ENCODE results near the gene ST8SIA5. TPM values are rescaled to one million over a fixed set of nuclear protein-coding genes. Genes with fewer than 3 reads are reported as not detected.

Gene ST8SIA5
- total RNA-seq, 1 donor = 0.90 TPM

- H3K4me3 ChIP-seq (ENCODE audit: low read depth, low read length) = no peak overlapping the region
- TF ChIP-seq CTCF (IDR thresholded peaks at IDR 0.05; ENCODE audit: insufficient read depth, low read length) = no peak
These were observed 3.0 kb upstream of the ST8SIA5 start for GRCh38 chr18:46759890-46760289.

GRCh38 chr18:46756025-46756558, 761 bp downstream of the ST8SIA5 start:
- no peak for TF ChIP-seq CTCF (IDR thresholded peaks at IDR 0.05; ENCODE audit: insufficient read depth, low read length)
- no peak overlapping the region for H3K4me3 ChIP-seq (ENCODE audit: low read depth, low read length)
- no peak for DNase-seq (ENCODE audit: low read depth)

More at GRCh38 chr18:46759890-46760289, 3.0 kb upstream of the ST8SIA5 start:
- DNase-seq (ENCODE audit: low read depth) = no peak

- no peak for DNase-seq (ENCODE audit: low read depth)
- H3K4me3 ChIP-seq (ENCODE audit: low read depth, low read length) = no peak overlapping the region
- TF ChIP-seq CTCF (IDR thresholded peaks at IDR 0.05; ENCODE audit: insufficient read depth, low read length) = no peak
These were observed 1.4 kb downstream of the ST8SIA5 start for GRCh38 chr18:46755315-46756024.

- H3K4me3 ChIP-seq (ENCODE audit: low read depth, low read length) = no peak overlapping the region
- DNase-seq (ENCODE audit: low read depth) = no peak
- no peak for TF ChIP-seq CTCF (IDR thresholded peaks at IDR 0.05; ENCODE audit: insufficient read depth, low read length)
These were observed 2.1 kb downstream of the ST8SIA5 start for GRCh38 chr18:46754661-46755292.

GRCh38 chr18:46754188-46754587, 2.7 kb downstream of the ST8SIA5 start:
- no peak overlapping the region for H3K4me3 ChIP-seq (ENCODE audit: low read depth, low read length)
- TF ChIP-seq CTCF (IDR thresholded peaks at IDR 0.05; ENCODE audit: insufficient read depth, low read length) = no peak
- no peak for DNase-seq (ENCODE audit: low read depth)

- no peak for TF ChIP-seq CTCF (IDR thresholded peaks at IDR 0.05; ENCODE audit: insufficient read depth, low read length)
- no peak for DNase-seq (ENCODE audit: low read depth)
- no peak overlapping the region for H3K4me3 ChIP-seq (ENCODE audit: low read depth, low read length)
These were observed 5.0 kb downstream of the ST8SIA5 start for GRCh38 chr18:46751882-46752281.

Measured in fibroblast of the aortic adventitia (primary cell).